Naive thymus-derived CD4-positive, alpha-beta T cell (primary cell): Measurements from ENCODE around the gene BCR. TPM values are rescaled to one million over a fixed set of nuclear protein-coding genes. Genes with fewer than 3 reads are reported as not detected.
A peak's percentile ranks its signal among the peaks of the same experiment; 100 is the strongest.

Source experiments
- ATAC-seq: fragments of 150-1000 bp; cut with Tn5 transposase; 2 replicates; pipeline ENCODE4 v1.10.0; 2021; ENCODE audit warnings: mild to moderate bottlenecking, moderate library complexity
- CTCF ChIA-PET: fragments of 350-600 bp; sonication (Branson Sonifier 250); formaldehyde crosslinking; loops from one replicate; lab custom pipeline; 2021; ENCODE audit warnings: antibody characterized with exemption; lab: Charles Lee
- POLR2A ChIA-PET: fragments of 350-600 bp; sonication (Branson Sonifier 250); formaldehyde crosslinking; loops from one replicate; lab custom pipeline; 2021; ENCODE audit warnings: antibody characterized with exemption, inconsistent platforms; lab: Charles Lee
- DNase-seq, 9 donors: peaks; one replicate each; pipeline versions ENCODE4 v3.0.0 to v3.0.0-alpha.2; 2020 to 2022; ENCODE audit warnings: mixed read lengths in 1 of 9
- H3K27ac ChIP-seq: one replicate; pipeline ENCODE4 v1.7.0; 2013; ENCODE audit warnings: mild to moderate bottlenecking, low read depth, low read length, moderate library complexity
- H3K27me3 ChIP-seq, 2 donors: one replicate each; pipeline ENCODE4 v1.7.0; 2013; ENCODE audit warnings: low read length in 2 of 2, mild to moderate bottlenecking in 2 of 2, moderate library complexity in 2 of 2; ENCODE audit not compliant: control insufficient read depth in 2 of 2, insufficient read depth in 2 of 2
- H3K36me3 ChIP-seq, 3 experiments: 1 replicate in 2 of 3; 2 replicates in 1 of 3; pipeline ENCODE4 v1.7.0; 2013; ENCODE audit warnings: low read length in 3 of 3, mild to moderate bottlenecking in 3 of 3, moderate library complexity in 1 of 3; ENCODE audit not compliant: insufficient read depth in 3 of 3, control insufficient read depth in 2 of 3
- H3K4me1 ChIP-seq, 2 donors: one replicate each; pipeline ENCODE4 v1.7.0; 2013; ENCODE audit warnings: low read length in 2 of 2, mild to moderate bottlenecking in 2 of 2, moderate library complexity in 1 of 2; ENCODE audit not compliant: control insufficient read depth in 2 of 2, insufficient read depth in 2 of 2
- H3K4me3 ChIP-seq: 2 replicates; pipeline ENCODE4 v1.7.0; 2013; ENCODE audit warnings: mild to moderate bottlenecking, low read length
- H3K9me3 ChIP-seq, 3 experiments: 1 replicate in 2 of 3; 2 replicates in 1 of 3; pipeline ENCODE4 v1.7.0; 2013; ENCODE audit warnings: low read length in 3 of 3; ENCODE audit not compliant: control insufficient read depth in 2 of 3
- H3K27ac Mint-ChIP-seq, 9 donors: one replicate each; pipeline ENCODE4 v1.8.0; 2020 to 2022; ENCODE audit warnings: mixed read lengths in 9 of 9, mild to moderate bottlenecking in 8 of 9, moderate library complexity in 5 of 9, inconsistent platforms in 2 of 9
- H3K27me3 Mint-ChIP-seq, 5 donors: one replicate each; pipeline ENCODE4 v1.8.0; 2021 to 2022; ENCODE audit warnings: mixed read lengths in 5 of 5, mild to moderate bottlenecking in 1 of 5
- H3K36me3 Mint-ChIP-seq, 5 donors: one replicate each; pipeline ENCODE4 v1.8.0; 2020 to 2022; ENCODE audit warnings: mixed read lengths in 5 of 5, mild to moderate bottlenecking in 3 of 5, inconsistent platforms in 1 of 5
- H3K4me1 Mint-ChIP-seq, 7 donors: one replicate each; pipeline ENCODE4 v1.8.0; 2020 to 2022; ENCODE audit warnings: mixed read lengths in 7 of 7, mild to moderate bottlenecking in 3 of 7, inconsistent platforms in 1 of 7
- H3K4me3 Mint-ChIP-seq, 10 donors: one replicate each; pipeline ENCODE4 v1.8.0; 2020 to 2022; ENCODE audit warnings: mild to moderate bottlenecking in 10 of 10, mixed read lengths in 10 of 10, moderate library complexity in 6 of 10, inconsistent platforms in 2 of 10
- H3K9me3 Mint-ChIP-seq, 11 donors: one replicate each; pipeline ENCODE4 v1.8.0; 2020 to 2022; ENCODE audit warnings: mixed read lengths in 11 of 11, mild to moderate bottlenecking in 4 of 11, inconsistent platforms in 1 of 11, moderate library complexity in 1 of 11
- intact Hi-C, 2 donors: fragments of 100-400 bp; cut with micrococcal nuclease; formaldehyde crosslinking; loops; one replicate each; pipeline ENCODE4 v1.15.1; 2023
- polyA plus RNA-seq, 2 donors: library from polyadenylated mRNA; unstranded; fragments of 300-500 nt; fragmentation: Illumina TruSeq; gene quantifications; one replicate each; pipeline ENCODE4 v1.2.3, GENCODE V29; 2021
- total RNA-seq, 6 experiments: library from RNA in 5 of 6; stranded (reverse) in 5 of 6; gene quantifications; 1 replicate in 5 of 6; 2 replicates in 1 of 6; pipeline ENCODE4 v1.2.3 and lab custom pipeline; 2021 to 2026

The BCR gene
- total and polyA plus RNA-seq, 7 experiments from 2014 or later: 6.1 to 103 (median 83.8) TPM

DNA sequence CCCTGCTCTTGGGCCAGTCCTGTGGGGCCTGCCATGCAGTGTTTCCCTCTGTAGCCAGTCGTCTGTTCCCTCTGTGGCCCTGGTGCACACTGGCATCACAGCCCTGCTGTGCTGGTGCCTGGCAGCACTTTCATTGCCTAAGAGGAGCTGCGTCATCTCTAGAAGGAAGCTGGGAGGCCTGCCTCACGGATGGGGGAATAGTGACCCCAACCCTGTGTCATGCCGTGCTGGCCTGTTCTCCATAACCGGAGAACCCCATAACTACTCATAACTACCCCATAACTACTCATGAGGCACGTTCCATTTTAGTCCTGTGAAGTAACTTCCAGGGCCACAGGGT is 21.0 kb upstream of the BCR start:
- H3K27ac ChIP-seq: no peak overlapping the region
- POLR2A ChIA-PET: no interaction called here
- intact Hi-C loops: no loop called here

DNA sequence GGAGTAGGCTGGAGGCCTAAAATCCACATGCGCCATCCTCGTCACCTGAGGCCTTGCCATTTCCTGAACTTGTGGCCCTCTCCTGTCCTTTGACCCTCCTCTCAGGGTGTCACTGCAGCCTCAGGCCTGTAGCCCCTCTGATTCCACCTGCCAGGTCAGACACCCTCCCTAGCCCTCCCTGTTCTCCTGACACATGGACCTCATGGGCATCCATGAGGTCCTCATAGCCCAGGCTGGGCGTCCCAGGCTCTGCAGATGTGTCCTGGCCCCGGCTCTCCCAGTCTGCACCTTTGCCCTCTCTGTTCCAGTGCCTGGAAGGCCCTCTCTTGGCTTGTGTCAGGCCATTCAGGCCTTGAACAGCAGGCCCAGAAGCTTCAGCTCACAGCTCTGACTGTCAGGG is 19.3 kb upstream of the BCR start:
- H3K27me3 ChIP-seq: no peaks in the 10 kb centered on the region
- CTCF ChIA-PET: interaction anchor here (0.7 kb wide), 1 partner anchor 225 kb away, joined by 3 read pairs; no protein-coding TSS in a partner anchor
- Mint-ChIP-seq H3K4me1 (peaks cover 0 to 2% (median 0%) of the 10 kb centered on the region in 7 donors), H3K4me3 (no peak overlapping the region), H3K9me3 (peaks cover 0 to 3% (median 0%) of the 10 kb centered on the region in 11 donors), H3K36me3 (no peaks in the 10 kb centered on the region), H3K27me3 (no peaks in the 10 kb centered on the region), H3K27ac (no peak overlapping the region)
- no peaks in the 10 kb centered on the region for H3K9me3 ChIP-seq
- no peak overlapping the region for H3K4me3 ChIP-seq
- intact Hi-C loops: no loop called here
- H3K4me1 ChIP-seq: no peaks in the 10 kb centered on the region
- H3K27ac ChIP-seq: no peak overlapping the region
- no peak for ATAC-seq
- H3K36me3 ChIP-seq: no peaks in the 10 kb centered on the region
- POLR2A ChIA-PET: no interaction called here
- DNase-seq: no peak

More for the DNA sequence above, 21.0 kb upstream of the BCR start:
- H3K4me3 Mint-ChIP-seq: no peak overlapping the region
- H3K4me1 Mint-ChIP-seq: peaks cover 0 to 8% (median 3%) of the 10 kb centered on the region in 7 donors
- no peak overlapping the region for H3K27ac Mint-ChIP-seq
- H3K36me3 Mint-ChIP-seq: no peaks in the 10 kb centered on the region
- no peaks in the 10 kb centered on the region for H3K27me3 ChIP-seq
- peak; percentile 67 for ATAC-seq
- no peaks in the 10 kb centered on the region for H3K9me3 Mint-ChIP-seq
- H3K9me3 ChIP-seq: no peaks in the 10 kb centered on the region
- no peaks in the 10 kb centered on the region for H3K36me3 ChIP-seq
- DNase-seq: no peak
- no peaks in the 10 kb centered on the region for H3K4me1 ChIP-seq
- no peaks in the 10 kb centered on the region for H3K27me3 Mint-ChIP-seq
- no peak overlapping the region for H3K4me3 ChIP-seq
- CTCF ChIA-PET: no interaction called here

DNA sequence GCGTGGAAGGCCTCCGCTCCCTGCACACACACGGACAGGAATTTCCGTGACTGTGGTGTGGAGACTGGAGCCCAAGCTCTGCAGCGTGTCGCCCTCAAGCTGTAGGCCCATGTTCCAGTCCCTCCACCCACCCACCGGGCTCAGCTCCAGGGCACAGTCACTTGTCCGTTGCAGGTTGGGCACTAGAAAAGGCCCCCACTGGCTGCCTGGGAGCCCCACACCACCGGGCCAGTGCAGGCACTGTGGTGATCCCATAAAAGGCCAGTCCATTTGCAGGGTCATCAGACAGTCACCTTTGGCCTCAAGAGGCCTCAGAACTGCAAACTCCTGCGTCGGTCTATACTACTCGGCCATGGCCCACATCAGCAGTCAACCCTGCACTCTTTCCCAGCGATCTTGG is 18.7 kb upstream of the BCR start:
- Histone ChIP-seq H3K27ac (no peak overlapping the region), H3K36me3 (no peaks in the 10 kb centered on the region), H3K9me3 (no peaks in the 10 kb centered on the region), H3K27me3 (no peaks in the 10 kb centered on the region), H3K4me1 (no peaks in the 10 kb centered on the region), H3K4me3 (no peak overlapping the region)
- Mint-ChIP-seq H3K27ac (no peak overlapping the region), H3K36me3 (no peaks in the 10 kb centered on the region), H3K9me3 (peaks cover 0 to 3% (median 0%) of the 10 kb centered on the region in 11 donors), H3K27me3 (no peaks in the 10 kb centered on the region), H3K4me3 (no peak overlapping the region), H3K4me1 (no peaks in the 10 kb centered on the region)
- ChIA-PET CTCF (interaction anchor here (0.7 kb wide), 1 partner anchor 225 kb away, joined by 3 read pairs; no protein-coding TSS in a partner anchor), POLR2A (no interaction called here)
- DNase-seq (no peak), ATAC-seq (no peak)
- intact Hi-C loops: no loop called here

DNA sequence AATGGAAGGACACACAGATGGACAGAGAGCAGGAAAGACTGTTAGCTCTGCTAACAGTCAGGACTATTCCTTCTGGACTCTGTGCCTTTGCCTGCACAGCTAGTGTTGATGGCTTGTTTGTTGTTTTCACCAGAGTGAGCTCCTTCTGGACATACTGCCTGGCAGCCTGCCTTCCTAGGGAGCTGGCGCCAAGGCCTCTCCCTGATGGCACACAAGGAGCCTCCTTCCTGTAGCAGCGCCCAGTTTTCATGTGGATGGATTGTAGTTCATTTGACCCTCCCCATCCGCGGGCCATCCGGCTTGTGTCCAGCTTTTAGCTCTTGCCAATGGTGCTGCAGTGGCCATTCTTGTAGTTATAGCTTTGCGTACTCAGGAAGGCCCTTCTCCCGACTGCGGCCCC is 16.6 kb upstream of the BCR start:
- Mint-ChIP-seq H3K4me3 (no peak overlapping the region), H3K9me3 (peaks cover 0 to 3% (median 0%) of the 10 kb centered on the region in 11 donors), H3K27ac (no peak overlapping the region), H3K36me3 (no peaks in the 10 kb centered on the region), H3K4me1 (no peaks in the 10 kb centered on the region), H3K27me3 (no peaks in the 10 kb centered on the region)
- no peak for DNase-seq
- CTCF ChIA-PET: no interaction called here
- no peak for ATAC-seq
- no peaks in the 10 kb centered on the region for H3K4me1 ChIP-seq
- intact Hi-C loops: no loop called here
- H3K36me3 ChIP-seq: no peaks in the 10 kb centered on the region
- H3K27ac ChIP-seq: no peak overlapping the region
- H3K9me3 ChIP-seq: no peaks in the 10 kb centered on the region
- POLR2A ChIA-PET: no interaction called here
- H3K4me3 ChIP-seq: no peak overlapping the region
- no peaks in the 10 kb centered on the region for H3K27me3 ChIP-seq

DNA sequence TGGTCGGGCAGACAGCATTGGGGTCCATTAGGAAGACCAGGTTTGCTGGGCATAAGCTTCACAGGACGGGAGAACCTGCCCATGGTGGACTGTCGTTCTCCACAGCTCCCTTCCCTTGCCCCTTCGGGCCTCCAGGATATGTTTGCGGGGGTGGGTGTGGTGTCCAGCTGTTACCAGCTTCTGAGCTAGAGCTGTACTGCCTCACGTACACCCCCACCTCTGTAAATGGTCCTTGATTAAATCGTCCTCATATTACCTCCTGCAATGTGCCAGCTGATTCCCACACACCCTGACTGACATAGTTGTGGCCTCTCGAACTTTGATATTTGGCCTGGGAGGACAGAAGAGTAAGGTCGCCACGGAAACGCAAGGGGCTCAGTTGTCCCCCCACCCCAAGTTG is 16.2 kb upstream of the BCR start:
- Histone ChIP-seq H3K27ac (no peak overlapping the region), H3K4me3 (no peak overlapping the region), H3K9me3 (no peaks in the 10 kb centered on the region), H3K27me3 (no peaks in the 10 kb centered on the region), H3K4me1 (no peaks in the 10 kb centered on the region), H3K36me3 (no peaks in the 10 kb centered on the region)
- ChIA-PET CTCF (no interaction called here), POLR2A (no interaction called here)
- Mint-ChIP-seq H3K27me3 (no peaks in the 10 kb centered on the region), H3K36me3 (no peaks in the 10 kb centered on the region), H3K9me3 (peaks cover 0 to 3% (median 0%) of the 10 kb centered on the region in 11 donors), H3K27ac (no peak overlapping the region), H3K4me3 (no peak overlapping the region), H3K4me1 (no peaks in the 10 kb centered on the region)
- DNase-seq (no peak), ATAC-seq (no peak)
- intact Hi-C loops: no loop called here

DNA sequence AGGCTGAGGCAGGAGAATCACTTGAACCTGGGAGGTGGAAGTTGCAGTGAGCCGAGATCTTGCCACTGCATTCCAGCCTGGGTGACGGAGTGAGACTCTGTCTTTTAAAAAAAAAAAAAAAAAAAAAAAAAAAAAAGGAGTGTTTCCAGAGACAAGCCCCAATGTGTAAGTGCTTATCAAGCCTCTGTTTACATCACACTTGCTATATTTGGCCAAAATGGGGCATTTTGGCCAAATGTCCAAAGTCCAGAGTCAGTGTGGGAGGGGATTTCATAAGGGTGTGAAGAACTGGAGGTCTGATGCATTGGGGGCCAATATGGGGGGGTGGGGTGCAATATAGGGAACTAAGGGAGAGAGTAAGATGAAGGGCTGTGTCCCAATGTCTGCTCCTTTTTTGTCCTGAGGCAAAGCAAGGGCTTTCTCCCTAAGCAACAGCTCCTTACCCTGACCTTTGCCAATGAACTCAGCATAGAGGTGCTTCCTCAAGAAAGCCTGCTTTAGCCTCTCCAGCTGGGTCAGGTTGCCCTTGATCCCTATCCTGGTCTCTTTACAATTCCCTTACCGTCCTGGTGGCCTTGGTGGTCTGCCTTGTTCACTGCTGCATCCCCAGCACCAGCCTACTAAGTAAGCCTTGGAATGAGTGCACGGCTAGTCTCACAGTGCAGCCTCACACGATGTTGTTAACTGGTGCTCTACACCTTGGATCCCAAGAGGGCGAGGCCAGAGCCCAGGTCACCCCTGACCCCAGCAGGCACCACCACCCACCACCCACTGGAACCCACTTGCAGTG is 14.1 kb upstream of the BCR start:
- ATAC-seq (no peak), DNase-seq (no peak)
- H3K27me3 Mint-ChIP-seq: no peaks in the 10 kb centered on the region
- no peaks in the 10 kb centered on the region for H3K4me1 ChIP-seq
- no peaks in the 10 kb centered on the region for H3K9me3 ChIP-seq
- H3K27ac Mint-ChIP-seq: no peak overlapping the region
- no peaks in the 10 kb centered on the region for H3K36me3 ChIP-seq
- CTCF ChIA-PET: interaction anchor here (1.4 kb wide), 1 partner anchor 220 kb away, joined by 3 read pairs; no protein-coding TSS in a partner anchor
- no peaks in the 10 kb centered on the region for H3K36me3 Mint-ChIP-seq
- H3K27ac ChIP-seq: no peak overlapping the region
- POLR2A ChIA-PET: interaction anchor here (0.7 kb wide), 1 partner anchor 10 kb away, joined by 5 read pairs; no protein-coding TSS in a partner anchor
- intact Hi-C loops: no loop called here
- no peaks in the 10 kb centered on the region for H3K4me1 Mint-ChIP-seq
- no peaks in the 10 kb centered on the region for H3K27me3 ChIP-seq
- no peak overlapping the region for H3K4me3 ChIP-seq
- no peak overlapping the region for H3K4me3 Mint-ChIP-seq
- peaks cover 0 to 3% (median 0%) of the 10 kb centered on the region in 11 donors for H3K9me3 Mint-ChIP-seq
